HS-27A (cell line): ENCODE measurements around the gene RDH13.
"Not testable (repeated sequence)": the region's sequence is repeated elsewhere in the genome, so short reads cannot be mapped to it uniquely, and the experiment has no call there.

Experiments used
- DNase-seq: peaks from one replicate; pipeline ENCODE4 v3.0.0-alpha.2; 2012; ENCODE audit warnings: low read depth, missing footprints

Gene RDH13

DNA sequence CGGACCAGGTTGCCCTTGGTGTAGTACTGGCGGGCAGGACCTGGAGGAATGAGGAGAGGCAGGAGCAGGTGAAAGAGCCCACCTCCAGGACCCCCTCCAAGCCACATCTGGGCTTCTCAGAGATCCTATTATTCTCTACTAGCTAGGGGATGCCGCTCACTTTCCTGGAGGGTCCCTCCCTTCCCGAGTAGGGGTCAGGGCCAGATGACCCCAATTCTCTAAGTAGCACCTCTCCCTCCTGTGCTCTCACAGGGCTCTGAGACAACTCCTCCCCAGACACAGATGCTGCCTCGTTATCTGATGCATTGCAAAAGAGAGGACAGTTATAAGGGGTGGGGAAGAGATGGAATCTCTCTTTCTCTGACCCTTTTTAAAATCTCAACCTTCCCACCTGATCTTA is 47.8 kb downstream of the RDH13 start:
- DNase-seq = no peak

DNA sequence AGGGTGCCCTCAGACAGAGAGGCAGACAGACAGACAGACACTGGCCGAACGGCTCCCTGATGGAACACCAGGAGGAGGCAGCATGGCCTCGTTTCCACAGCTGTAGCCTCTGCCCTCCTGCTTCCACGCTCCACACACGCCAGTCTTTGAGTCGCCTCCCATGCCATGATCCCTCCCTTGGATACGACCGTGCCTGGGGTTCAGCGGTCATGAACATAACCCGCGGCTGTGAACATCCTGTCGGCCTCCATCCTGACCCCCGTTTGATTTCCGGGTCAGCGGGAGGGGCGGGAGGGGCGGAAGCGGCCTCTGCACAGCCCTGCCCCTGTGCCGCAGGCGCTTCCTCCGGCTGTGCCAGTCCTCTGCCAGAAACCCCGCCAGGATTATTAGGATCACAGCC is 48.2 kb downstream of the RDH13 start:
- DNase-seq = no peak

DNA sequence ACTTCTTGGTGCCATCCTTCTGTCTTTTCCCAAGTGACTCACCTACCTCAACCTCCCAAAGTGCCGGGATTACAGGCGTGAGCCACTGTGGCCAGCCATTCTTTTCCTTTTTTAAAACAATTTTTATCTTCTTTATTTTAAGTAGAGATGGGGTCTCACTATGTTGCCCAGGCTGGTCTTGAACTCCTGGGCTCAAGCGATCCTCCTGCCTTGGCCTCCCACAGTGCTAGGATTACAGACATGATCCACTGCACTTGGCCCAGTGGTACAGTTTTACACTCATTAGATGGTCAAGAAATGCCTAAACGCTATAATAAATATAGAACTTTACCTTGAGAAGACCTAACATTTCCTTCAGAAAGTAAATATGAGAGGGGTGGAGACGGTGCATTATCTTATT is 49.4 kb downstream of the RDH13 start:
- DNase-seq = no peak

DNA sequence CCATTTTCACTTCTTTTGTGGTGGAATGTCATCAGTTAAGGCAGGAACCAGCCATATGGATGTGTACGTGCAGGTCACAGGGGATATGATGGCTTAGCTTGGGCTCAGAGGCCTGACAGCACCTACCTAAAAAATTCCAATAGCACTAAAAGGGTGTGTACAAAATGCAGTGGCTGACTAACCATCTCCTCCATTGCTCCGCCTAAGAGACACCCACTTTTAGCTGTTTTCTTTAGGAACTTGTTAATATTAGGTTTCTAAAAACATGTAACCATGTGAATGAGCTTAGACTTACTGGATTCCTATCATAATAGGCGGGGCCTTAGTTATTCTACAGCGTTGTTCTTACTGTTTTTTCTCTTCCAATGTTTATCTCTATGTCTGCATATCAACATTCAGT is 50.6 kb downstream of the RDH13 start:
- DNase-seq = no peak

DNA sequence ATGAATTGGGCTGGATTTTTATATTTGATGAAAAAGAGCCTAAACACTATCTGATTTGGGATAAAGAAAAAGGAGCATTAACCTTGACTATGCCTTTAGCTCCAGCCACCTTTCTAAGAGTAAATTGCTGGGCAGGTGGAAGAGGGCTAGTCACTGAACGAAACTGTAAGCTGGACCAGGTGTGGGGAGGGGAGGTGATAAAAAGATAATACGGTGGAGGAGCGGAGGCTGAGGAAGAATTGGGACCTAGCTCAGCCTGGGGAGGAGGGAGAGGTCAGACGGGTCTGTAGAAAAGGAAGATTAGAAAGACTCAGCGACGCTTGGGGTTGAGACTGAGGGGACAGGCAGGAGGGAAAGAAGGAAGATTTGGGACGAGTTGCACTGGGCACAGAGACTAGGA is 52.4 kb downstream of the RDH13 start:
- DNase-seq = not testable (repeated sequence)

DNA sequence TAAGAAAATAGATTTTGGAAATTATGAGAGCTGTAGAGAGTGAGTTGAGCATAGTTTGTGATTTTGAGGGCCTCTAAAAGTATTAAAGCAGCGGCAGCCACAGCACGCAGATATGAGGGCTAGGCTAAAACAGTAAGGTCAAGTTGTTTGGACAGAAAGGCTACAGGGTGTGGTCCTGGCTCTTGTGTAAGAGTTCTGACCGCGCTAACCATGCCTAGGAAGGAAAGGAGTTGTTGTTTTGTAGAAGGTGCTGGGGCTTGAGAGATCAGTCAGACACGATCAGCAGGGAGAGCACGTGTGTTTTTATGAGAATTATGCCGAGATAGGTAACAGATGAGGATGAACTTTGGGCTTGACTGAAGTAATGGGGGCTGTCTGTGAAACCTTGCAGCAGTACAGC is 54.2 kb downstream of the RDH13 start:
- DNase-seq = not testable (repeated sequence)

DNA sequence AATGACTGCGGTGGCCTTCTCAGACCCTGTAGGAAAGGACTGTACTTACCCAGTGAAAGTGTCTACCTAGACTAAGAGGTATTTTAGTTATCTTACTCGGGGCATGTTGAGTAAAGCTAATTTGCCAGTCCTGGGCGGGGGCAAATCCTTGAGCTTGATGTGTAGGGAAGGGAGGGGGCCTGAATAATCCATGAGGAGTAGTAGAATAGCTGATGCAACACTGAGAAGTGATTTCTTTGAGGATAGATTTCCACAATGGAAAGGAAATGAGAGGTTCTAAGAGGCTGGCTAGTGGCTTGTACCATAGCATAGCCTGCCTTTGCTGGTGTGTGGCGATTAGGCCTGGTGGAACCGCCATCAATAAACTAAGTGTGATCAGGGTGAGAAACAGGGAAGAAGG is 54.8 kb downstream of the RDH13 start:
- not testable (repeated sequence) for DNase-seq

DNA sequence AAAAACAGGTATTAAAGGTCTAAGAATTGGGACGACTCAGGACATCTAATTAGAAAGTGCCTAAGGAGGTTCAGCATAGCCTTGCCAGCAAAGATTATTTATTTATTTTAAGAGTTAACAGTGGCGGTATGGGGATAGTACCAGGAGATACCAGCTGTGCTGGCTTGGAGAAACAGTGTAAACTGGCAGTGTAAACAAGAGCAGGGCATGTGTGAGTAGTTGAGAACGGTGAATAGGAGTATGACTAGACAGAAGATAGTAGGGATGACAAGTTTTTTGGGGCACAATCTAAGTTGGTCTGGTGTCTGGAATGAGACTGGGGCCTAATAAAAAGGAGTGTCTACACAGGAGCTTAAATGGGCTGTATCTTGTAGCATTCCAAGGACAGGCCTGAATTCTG is 55.4 kb downstream of the RDH13 start:
- not testable (repeated sequence) for DNase-seq

DNA sequence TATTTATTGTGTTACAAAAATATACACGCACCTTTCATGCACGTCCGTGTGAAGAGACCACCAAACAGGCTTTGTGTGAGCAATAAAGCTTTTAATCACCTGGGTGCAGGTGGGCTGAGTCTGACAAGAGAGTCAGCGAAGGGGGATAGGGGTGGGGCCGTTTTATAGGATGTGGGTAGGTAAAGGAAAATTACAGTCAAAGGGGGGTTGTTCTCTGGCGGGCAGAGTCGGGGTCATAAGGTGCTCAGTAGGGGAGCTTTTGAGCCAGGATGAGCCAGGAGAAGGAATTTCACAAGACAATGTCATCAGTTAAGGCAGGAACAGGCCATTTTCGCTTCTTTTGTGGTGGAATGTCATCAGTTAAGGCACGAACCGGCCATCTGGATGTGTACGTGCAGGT is 56.2 kb downstream of the RDH13 start:
- not testable (repeated sequence) for DNase-seq

DNA sequence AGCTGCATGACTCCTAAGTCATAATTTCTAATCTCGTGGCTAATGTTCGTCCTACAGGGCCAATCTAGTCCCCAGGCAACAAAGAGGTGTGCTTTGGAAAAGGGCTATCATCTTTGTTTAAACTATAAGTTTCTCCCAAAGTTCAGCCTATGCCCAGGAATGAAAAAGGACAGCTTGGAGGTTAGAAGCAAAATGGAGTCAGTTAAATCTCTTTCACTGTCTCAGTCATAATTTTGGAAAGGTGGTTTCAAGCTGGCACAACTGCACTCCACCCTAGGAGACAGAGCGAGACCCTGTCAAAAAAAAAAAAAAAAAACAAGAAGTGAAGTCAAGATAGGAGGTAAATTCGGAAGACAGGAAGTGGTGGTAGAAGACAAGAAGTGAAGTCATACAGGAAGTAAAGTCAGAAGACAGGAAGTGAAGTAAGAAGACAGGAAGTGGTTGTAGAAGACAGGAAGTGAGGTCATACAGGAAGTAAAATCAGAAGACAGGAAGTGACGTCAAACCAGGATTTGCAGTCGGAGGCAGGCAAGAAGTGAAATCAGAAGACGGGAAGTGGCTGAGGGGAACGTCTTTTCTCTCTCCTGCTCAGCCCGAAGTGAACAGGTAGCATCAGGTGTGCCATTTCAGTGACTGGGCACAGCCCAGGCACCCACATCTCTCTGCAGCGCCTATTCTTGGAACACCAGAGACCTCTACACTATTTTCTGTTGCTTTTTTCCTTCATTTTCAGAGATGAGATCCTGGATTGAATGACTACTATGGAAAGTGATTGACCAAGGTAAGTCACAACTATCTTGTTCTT is 57.1 kb downstream of the RDH13 start:
- DNase-seq = no peak

DNA sequence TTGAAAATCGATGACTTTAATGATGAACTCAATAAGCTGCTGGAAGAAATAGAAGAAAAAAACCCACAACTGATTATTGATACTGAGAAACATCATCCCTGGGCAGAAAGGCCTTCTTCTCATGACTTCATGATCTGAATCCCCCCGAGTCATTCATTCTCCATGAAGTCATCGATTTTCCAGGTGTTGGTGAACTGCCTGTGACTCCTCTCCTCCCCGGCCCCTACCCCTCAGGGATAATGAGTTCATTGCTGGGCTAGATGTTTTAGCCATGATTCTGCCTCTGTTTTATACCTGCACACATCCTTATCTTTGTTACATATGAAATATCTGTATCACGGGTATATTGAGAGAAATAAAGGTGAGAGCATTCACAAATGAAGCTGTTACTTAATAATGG is 62.2 kb downstream of the RDH13 start:
- no peak for DNase-seq

DNA sequence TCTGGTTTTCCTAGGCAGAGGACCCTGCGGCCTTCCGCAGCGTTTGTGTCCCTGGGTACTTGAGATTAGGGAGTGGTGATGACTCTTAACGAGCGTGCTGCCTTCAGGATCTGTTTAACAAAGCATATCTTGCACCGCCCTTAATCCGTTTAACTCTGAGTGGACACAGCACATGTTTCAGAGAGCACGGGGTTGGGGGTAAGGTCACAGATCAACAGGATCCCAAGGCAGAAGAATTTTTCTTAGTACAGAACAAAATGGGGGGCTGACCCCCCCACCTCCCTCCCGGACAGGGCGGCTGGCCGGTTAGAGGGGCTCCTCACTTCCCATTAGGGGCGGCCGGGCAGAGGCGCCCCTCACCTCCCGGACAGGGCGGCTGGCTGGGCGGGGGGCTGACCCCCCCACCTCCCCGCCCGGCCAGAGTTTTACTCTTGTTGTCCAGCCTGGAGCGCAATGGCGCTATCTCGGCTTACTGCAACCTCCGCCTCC is 64.2 kb downstream of the RDH13 start:
- DNase-seq = not testable (repeated sequence)

DNA sequence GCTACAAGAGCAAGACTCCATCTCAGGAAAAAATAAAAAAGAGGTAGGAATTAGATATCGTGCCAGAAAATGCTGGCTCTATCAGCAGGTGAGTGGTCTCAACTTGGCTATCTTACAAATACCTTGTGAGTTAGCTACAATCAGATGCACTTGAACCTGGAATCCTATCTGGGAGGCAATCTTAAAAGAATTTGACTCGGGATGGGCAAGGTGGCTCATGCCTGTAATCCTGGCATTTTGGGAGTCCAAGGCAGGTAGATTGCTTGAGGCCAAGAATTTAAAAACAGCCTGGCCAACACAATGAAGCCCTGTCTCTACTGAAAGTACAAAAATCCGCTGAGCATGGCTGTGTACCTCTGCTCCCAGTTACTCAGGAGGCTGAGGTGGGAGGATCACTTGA is 67.4 kb downstream of the RDH13 start:
- DNase-seq = no peak
